A673 (cell line): ENCODE results near the gene FRMD3.

ENCODE experiments used
- EZH2 ChIP-seq: fragments of 200-600 bp; sonication (generic); IDR thresholded peaks from 2 replicates; pipeline ENCODE4 v1.6.1; 2017; ENCODE audit warnings: borderline replicate concordance, low read depth, mild to moderate bottlenecking, mixed read lengths, antibody characterized with exemption, low read length; ENCODE audit not compliant: poor library complexity, severe bottlenecking
- TF ChIP-seq, protein P1 (sequence below): fragments of 300-800, 200-600 bp; sonication (generic); conservative IDR thresholded peaks from 2 replicates; pipeline ENCODE4 v1.5.1; 2017; ENCODE audit warnings: low read depth, mild to moderate bottlenecking, antibody characterized with exemption, low read length, moderate library complexity, mixed read lengths

DNA sequence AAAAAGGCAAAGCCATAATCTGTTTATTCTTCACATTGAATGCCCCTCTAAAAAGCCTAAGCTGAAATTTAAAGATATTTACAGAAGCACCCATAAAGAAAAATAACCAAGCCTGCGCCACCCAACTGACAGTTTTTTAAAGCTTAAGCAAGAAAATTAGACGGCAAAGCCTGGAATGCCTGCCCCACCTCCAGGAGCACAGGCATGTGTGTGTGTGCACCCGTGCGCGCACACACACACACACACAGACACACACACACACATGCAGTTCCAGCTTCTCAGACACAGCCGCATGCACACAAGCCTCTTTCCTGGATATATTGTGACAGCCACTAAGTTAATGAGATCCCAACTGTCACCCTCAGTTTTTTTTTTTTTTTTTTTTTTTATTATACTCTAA, 88.2 kb downstream of the FRMD3 start:
- TF ChIP-seq, protein P1, sequence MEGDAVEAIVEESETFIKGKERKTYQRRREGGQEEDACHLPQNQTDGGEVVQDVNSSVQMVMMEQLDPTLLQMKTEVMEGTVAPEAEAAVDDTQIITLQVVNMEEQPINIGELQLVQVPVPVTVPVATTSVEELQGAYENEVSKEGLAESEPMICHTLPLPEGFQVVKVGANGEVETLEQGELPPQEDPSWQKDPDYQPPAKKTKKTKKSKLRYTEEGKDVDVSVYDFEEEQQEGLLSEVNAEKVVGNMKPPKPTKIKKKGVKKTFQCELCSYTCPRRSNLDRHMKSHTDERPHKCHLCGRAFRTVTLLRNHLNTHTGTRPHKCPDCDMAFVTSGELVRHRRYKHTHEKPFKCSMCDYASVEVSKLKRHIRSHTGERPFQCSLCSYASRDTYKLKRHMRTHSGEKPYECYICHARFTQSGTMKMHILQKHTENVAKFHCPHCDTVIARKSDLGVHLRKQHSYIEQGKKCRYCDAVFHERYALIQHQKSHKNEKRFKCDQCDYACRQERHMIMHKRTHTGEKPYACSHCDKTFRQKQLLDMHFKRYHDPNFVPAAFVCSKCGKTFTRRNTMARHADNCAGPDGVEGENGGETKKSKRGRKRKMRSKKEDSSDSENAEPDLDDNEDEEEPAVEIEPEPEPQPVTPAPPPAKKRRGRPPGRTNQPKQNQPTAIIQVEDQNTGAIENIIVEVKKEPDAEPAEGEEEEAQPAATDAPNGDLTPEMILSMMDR: no peak
- no peak for TF ChIP-seq EZH2
